Astrocyte of the cerebellum (primary cell): Measurements from ENCODE around the gene BRD9.
"Not testable (repeated sequence)": the region's sequence is repeated elsewhere in the genome, so short reads cannot be mapped to it uniquely, and the experiment has no call there.

Source experiments
- DNase-seq: peaks from one replicate; pipeline ENCODE4 v3.0.0-alpha.2; 2011; ENCODE audit warnings: low read depth
- H3K4me3 ChIP-seq: 2 replicates; pipeline ENCODE4 v1.5.1; 2011; ENCODE audit warnings: mild to moderate bottlenecking, low read depth, low read length, moderate library complexity
- in situ Hi-C: cut with HindIII; loops from 2 replicates; pipeline ENCODE4 v1.10.0; 2017; ENCODE audit warnings: low sequenced_read_pairs
- TF ChIP-seq, protein P1 (sequence below): IDR thresholded peaks from 2 replicates; pipeline ENCODE4 v1.5.1; 2012; ENCODE audit warnings: low read length, low read depth, moderate library complexity, mild to moderate bottlenecking; ENCODE audit errors: missing control alignments

Gene BRD9

DNA sequence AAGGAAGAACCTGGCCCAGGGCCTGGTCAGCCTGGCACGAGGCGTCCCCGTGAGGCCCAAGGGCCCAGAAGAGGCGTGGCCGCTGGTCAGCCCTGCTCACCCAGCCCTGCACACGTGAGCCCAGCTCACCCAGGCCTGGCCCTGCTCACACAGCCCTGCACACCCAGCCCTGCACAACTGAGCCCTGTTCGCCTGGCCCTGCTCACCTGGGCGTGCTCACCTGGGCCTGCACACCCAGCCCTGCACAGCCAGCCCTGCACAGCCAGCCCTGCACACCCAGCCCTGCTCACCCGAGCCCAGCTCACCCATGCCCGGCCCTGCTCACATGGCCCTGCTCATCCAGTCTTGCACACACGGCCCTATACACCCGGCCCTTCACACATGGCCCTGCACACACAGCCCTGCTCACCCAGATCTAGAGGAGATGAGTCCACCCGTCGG, 43.9 kb downstream of the BRD9 start:
- DNase-seq, result no peak
- TF ChIP-seq, protein P1, sequence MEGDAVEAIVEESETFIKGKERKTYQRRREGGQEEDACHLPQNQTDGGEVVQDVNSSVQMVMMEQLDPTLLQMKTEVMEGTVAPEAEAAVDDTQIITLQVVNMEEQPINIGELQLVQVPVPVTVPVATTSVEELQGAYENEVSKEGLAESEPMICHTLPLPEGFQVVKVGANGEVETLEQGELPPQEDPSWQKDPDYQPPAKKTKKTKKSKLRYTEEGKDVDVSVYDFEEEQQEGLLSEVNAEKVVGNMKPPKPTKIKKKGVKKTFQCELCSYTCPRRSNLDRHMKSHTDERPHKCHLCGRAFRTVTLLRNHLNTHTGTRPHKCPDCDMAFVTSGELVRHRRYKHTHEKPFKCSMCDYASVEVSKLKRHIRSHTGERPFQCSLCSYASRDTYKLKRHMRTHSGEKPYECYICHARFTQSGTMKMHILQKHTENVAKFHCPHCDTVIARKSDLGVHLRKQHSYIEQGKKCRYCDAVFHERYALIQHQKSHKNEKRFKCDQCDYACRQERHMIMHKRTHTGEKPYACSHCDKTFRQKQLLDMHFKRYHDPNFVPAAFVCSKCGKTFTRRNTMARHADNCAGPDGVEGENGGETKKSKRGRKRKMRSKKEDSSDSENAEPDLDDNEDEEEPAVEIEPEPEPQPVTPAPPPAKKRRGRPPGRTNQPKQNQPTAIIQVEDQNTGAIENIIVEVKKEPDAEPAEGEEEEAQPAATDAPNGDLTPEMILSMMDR, result no peak
- no peak overlapping the region for H3K4me3 ChIP-seq
- in situ Hi-C loops, result no loop called here

DNA sequence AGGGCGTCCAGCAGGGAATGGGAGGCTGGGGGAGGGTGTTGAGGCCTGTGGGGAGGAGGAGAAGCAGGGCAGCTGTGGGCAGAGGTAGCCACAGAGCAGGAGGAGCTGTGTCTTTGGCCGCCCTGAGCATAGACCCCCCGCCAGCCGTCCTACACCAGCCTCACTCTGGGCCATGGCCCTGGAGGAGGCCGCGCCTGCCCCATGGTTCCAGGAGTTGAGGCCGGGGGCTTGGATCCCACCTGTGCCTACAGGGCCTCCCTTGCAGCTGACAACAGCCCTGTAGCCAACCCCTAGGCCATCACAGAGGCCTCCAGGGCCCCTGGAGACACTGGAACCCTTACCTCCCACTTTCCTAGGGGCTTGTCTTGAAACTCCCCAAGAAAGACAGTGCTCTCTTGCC, 44.9 kb downstream of the BRD9 start:
- H3K4me3 ChIP-seq, DNase-seq, in situ Hi-C loops: not testable (repeated sequence)

DNA sequence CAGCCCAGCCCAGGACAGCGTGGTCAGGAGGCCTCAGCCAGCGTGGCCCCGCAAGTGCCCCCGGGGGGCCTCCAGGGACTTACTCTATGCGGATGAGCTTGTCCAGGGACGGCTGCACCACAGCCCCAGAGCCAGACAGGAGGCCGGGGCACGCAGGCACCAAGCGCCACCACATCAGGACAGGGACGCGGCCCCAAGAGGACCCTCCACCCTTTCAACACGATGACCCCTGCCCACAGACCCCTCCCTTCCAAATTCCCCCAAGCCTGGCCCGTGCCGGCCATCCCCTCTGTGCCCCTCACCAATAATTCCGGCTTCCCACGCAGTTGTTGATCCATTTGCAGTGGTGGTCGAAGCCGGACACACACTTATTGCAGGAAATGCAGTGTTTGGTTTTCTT, 45.4 kb downstream of the BRD9 start:
- DNase-seq, in situ Hi-C loops, H3K4me3 ChIP-seq: not testable (repeated sequence)

DNA sequence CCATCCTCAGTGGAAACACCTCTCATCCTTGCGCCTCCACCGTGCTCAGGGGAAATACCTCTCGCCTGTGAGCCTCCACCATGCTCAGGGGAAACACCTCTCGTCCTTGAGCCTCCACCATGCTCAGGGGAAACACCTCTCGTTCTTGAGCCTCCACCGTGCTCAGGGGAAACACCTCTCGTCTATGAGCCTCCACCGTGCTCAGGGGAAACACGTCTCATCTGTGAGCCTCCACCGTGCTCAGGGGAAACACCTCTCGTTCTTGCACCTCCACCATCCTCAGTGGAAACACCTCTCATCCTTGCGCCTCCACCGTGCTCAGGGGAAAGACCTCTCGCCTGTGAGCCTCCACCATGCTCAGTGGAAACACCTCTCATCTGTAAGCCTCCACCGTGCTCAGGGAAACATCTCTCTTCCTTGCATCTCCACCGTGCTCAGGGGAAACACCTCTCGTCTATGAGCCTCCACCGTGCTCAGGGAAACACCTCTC, 46.0 kb downstream of the BRD9 start:
- in situ Hi-C loops, DNase-seq, H3K4me3 ChIP-seq: not testable (repeated sequence)

DNA sequence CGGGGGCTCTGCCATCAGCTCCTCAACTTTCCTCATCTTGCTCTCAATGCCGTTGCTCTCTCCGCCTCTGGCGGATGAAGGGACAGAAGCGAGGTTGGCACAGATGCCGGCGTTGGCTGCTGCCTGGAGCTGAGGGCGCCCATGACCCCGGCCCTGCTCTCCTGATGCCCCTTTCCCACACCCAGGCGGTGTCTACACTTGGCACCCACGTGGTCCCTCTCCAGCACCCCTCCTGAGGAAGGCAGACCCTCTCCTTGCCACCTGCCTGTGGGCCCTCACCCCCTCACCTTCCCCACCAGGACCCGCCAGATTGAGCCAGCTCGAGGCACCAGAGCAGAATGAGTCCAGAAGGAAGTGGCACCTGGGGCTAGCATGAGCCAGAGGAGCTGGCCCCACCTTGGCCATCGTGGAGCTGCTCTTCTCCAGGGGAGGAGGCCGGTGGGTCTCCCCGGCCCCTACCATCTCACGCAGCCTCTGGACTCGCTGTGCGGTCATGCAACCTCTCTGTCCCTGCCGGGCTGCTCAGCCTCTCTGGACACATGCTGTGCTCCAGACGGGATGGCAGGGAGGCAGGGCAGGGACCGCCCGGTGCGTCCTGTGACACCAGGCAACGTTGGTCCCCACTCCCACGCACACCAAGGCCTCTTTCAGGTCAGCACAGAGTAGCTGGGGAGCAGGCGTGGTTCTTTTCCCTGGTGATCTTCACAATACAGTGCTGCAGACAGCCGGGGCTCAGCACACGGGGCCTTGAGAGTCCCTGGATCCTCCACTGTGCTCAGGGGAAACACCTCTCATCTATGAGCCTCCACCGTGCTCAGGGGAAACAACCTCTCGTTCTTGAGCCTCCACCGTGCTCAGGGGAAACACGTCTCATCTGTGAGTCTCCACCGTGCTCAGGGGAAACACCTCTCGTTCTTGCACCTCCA, 46.7 kb downstream of the BRD9 start:
- in situ Hi-C loops, H3K4me3 ChIP-seq, DNase-seq: not testable (repeated sequence)

DNA sequence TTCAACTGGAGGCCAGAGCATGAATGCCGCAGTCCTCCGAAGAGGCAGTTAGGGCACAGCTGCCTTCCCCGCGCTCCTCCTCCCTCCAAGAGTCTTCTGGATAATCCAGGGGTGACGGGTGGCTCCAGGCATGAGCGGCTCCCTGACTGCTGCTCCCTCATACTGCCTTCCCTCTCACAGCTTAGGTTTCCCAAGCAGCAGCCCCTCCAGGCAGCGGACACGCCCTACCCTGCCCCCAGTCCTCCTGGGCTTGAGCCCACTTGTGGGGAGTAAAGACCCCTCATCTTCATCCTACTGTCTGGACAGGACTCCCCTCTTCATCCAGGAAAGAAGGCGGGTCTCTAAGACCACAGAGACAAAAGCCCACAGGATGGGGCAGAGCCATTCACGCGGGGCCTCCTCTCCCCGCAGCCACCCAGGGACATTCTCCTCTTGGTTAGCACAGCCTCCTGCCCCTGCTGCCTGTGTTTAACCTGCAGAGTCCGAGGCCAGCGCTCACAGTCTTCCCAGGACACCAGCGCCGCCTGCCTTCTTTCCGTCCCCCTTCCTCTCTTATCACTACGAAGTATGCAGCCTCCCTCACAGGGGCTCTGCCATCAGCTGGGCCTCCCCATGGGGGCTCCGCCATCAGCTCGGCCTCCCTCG, 47.4 kb downstream of the BRD9 start:
- H3K4me3 ChIP-seq, DNase-seq, in situ Hi-C loops: not testable (repeated sequence)

DNA sequence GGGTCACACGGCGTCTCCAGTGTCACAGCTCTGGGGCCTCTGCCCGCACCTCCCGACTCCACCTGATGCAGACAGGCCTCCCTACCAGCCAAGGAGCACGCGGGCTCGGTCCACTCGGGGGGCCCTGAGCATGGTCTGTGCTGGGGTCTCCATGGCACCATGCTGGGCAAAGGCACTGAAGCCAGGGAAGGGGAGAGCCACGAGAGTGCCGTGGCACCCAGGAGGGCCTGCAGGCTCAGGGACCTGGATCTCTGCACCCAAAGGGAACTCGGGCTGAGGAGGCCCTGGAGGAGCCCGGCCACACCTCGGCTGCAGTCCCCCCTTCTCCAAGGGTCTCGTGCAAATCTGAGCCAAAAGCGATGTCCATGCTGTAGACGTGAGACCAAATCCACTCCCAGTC, 48.2 kb downstream of the BRD9 start:
- H3K4me3 ChIP-seq, in situ Hi-C loops, DNase-seq: not testable (repeated sequence)

DNA sequence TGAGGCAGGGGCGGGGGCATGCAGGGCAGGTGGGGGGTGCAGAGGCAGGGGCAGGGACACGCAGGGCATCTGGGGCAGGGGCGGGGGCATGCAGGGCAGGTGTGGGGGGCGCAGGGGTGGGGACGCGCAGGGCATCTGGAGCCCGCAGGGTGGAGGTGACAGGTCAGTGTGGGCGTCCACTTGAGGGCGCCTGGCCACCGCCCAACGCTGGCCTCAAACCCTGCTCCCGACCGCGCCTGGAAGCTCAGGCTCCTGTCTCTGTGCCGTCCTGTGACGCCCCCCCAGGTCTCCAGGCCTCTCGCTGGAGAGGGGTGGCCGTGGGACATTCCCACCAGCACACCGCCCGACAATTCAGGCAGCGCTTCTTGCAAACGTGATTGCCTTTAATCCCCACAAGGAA, 48.7 kb downstream of the BRD9 start:
- in situ Hi-C loops, H3K4me3 ChIP-seq, DNase-seq: not testable (repeated sequence)

DNA sequence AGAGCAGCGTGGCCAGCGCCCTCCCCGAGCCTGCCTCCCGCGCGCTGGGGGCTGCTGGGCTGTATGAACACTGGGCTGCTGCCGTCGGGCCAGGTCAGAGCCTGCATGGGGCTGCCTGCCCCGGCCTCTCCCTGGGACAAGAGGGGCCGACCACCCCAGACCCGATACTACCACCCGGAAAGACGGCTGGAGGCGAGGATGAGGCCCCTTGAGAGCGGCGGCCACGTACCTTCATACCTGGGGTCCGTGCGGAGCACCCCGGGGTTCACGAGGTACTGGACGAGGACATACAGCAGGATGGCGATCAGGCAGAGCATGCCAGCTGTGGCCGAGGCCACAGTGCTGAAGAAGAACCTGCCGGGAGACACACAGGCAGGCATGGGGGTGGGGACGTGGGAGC, 49.2 kb downstream of the BRD9 start:
- DNase-seq, in situ Hi-C loops, H3K4me3 ChIP-seq: not testable (repeated sequence)

DNA sequence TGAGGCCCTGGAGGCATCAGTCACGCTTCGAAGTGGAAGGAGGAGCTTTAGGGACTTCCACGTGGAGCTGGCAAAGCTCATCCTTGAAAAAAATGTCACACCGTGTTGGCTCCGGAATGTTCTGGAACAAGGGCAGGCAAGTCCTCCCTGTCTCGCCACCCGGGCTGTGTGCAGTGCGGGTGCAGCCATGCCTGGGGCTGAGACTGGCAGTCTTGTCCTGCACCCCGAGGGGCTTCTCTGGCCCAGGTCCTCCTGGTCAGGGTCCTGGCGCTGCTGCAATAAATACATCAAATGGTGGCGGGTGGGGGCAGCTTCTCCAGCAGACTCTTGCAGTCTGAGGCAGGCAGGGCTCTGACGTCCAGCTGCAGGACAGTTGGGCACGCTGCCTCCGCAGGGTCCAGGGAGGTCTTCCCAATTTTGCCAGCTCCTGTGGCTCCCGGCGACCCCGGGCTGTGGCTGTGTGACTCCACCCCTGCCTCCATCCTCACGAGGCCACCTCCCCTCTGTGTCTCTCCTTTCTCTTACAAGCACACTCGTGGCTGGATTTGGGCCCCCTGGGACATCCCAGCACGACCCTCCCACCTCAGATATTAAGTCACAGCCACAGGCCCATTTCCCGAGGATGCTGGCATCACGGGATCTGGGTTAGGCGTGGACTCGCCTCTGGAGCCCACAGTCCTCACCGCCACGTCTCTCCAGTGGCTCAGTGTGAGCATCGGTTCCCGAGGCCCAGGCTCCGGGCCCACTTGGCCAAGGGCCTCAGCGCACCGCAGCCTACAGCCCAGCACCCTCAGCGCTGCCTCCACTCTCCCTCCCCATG, 50.0 kb downstream of the BRD9 start:
- in situ Hi-C loops, DNase-seq, H3K4me3 ChIP-seq: not testable (repeated sequence)

DNA sequence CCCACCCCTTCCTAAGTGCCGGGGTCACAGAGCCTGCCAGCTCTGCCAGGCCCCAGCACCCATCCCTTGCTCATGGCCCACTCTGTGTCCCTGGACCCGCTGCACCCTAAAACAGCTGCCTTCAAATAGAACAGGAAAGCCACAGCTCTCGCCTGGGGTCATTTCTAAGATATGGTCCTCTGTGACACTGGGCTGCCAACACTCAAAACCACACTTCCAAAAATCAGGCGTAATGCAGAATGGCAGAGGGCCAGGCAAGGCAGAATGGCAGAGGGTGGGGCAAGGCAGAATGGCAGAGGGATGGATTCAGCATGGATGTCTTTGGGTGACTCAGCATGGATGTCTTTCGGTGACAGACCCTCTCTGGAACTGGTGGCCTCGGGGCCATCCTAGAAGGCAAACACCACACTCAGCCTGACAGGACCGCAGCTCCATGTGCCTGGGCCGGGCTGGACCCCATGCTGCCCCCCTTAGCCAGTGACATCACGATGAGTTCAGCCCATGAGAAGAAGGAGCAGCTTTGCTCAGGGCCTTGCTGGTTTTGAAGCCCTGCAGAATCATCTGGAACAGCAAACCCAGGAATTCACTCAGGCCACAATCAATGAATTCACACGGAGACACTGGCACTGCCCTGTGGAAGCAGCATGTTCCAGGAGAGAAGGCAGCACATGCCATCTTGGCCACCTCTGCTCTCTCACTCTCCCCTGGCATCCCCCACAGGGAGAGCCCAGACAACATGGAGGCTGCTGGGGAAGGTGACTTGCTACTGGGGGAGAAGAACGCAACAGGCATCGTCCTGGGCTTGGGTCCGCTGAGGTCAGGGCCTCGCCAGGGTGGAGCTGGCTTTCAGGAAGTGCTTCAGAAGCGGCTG, 50.8 kb downstream of the BRD9 start:
- DNase-seq, H3K4me3 ChIP-seq, in situ Hi-C loops: not testable (repeated sequence)

DNA sequence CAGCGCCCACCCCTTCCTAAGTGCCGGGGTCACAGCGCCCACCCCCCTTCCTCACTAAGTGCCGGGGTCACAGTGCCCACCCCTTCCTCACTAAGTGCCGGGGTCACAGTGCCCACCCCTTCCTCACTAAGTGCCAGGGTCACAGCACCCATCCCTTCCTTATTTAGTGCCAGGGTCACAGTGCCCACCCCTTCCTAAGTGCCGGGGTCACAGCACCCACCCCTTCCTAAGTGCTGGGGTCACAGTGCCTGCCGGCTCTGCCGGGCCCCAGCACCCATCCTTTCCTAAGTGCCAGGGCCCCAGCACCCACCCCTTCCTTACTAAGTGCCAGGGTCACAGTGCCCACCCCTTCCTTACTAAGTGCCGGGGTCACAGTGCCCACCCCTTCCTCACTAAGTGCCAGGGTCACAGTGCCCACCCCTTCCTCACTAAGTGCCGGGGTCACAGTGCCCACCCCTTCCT, 51.6 kb downstream of the BRD9 start:
- H3K4me3 ChIP-seq, in situ Hi-C loops, DNase-seq: not testable (repeated sequence)

DNA sequence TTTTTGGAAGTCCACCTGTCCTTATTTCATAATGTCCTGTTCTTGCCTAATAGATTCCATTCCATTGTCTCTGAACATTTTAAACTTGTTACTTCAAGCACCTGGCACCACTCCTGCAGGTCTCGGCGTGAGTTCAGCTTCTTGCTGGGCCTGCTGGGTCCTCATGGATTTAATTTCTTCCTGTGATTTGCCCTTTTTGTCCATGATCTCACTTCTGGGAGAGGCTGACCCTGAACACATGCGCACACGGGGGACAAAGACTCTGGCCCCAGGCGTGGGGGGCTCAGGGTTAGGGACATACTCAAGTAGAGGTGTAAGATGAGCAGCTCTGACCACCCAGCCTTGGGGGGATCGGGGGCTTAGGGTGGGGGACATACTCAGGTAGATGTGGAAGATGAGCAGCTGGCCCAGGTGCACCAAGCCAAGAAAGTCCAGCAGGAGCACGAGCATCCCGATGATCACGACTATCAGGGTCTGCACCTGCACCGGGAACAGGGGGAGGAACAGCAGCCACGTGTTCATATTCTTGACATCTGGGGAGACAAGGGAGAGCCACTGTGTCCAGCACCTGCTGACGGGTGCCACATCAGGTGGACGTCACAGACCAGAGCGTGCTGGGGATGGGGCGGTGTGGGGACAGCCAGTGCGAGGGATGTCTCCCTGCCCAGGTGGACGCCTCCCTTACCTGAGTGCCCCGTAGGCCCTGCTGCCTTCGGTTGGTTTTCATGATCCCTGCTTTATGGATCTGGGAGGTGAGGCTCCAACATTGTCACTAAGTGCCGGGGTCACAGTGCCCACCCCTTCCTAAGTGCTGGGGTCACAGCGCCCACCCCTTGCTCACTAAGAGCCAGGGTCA, 52.3 kb downstream of the BRD9 start:
- in situ Hi-C loops, DNase-seq, H3K4me3 ChIP-seq: not testable (repeated sequence)

DNA sequence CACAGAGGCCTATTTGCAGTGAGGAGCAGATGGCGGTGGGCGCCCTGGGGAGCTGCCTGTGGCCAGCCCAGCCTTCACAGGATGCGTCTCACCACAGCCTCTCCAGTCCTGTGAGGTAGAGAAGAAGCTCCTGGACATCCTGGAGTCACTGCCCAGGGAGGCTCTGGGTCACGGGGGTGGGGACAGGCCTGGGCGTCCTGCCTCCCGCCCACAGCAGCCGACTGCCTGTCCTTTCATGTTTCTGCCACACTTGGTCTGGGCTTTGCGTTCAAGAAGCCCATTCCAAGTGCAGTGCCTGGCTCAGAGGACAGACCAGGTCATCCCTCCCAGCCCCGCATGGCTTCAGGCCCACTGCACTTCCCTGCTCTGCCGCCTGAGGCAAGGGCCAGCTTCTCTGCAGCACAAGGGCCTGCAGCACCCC, 54.2 kb downstream of the BRD9 start:
- in situ Hi-C loops, H3K4me3 ChIP-seq, DNase-seq: not testable (repeated sequence)
